WERI-Rb-1 (cell line): Measurements from ENCODE around the gene NEURL1.

Source experiments
- DNase-seq: peaks from one replicate; pipeline ENCODE4 v3.0.0-alpha.2; 2020
- H3K27ac ChIP-seq: fragments of 250-450 bp; sonication (Bioruptor Pico); 2 replicates; pipeline ENCODE4 v1.5.1; 2020; ENCODE audit warnings: mild to moderate bottlenecking, moderate library complexity
- H3K27me3 ChIP-seq: fragments of 250-450 bp; sonication (Bioruptor Pico); 2 replicates; pipeline ENCODE4 v1.5.1; 2021; ENCODE audit warnings: mild to moderate bottlenecking, low read depth, moderate library complexity; ENCODE audit not compliant: insufficient read depth, severe bottlenecking
- H3K36me3 ChIP-seq: fragments of 250-450 bp; sonication (Bioruptor Pico); 2 replicates; pipeline ENCODE4 v1.5.1; 2020; ENCODE audit warnings: mild to moderate bottlenecking, moderate library complexity
- H3K4me3 ChIP-seq: 2 replicates; pipeline ENCODE4 v1.5.1; 2011; ENCODE audit warnings: low read depth, mild to moderate bottlenecking, control low read depth, low read length
- H3K9me3 ChIP-seq: fragments of 250-450 bp; sonication (Bioruptor Pico); 2 replicates; pipeline ENCODE4 v1.5.1; 2021; ENCODE audit warnings: mild to moderate bottlenecking, moderate library complexity; ENCODE audit not compliant: severe bottlenecking
- CTCF ChIP-seq: IDR thresholded peaks from 2 replicates; pipeline ENCODE4 v1.5.1; 2011; ENCODE audit warnings: low read depth, mild to moderate bottlenecking, control low read depth, inconsistent platforms, low read length

The NEURL1 gene

GRCh38 chr10:103637011-103637410 is 143.5 kb downstream of the NEURL1 start:
- no peak for TF ChIP-seq CTCF
- H3K9me3 ChIP-seq: no peaks in the 10 kb centered on the region
- H3K27me3 ChIP-seq: no peaks in the 10 kb centered on the region
- no peak for DNase-seq
- no peak overlapping the region for H3K27ac ChIP-seq
- no peaks in the 10 kb centered on the region for H3K36me3 ChIP-seq
- H3K4me3 ChIP-seq: no peak overlapping the region

- H3K27ac ChIP-seq: no peak overlapping the region
- H3K4me3 ChIP-seq: no peak overlapping the region
- H3K36me3 ChIP-seq: no peaks in the 10 kb centered on the region
- no peaks in the 10 kb centered on the region for H3K9me3 ChIP-seq
- no peak for DNase-seq
- H3K27me3 ChIP-seq: no peaks in the 10 kb centered on the region
- no peak for TF ChIP-seq CTCF
Measured at GRCh38 chr10:103637927-103638557, 144.5 kb downstream of the NEURL1 start.

- no peak for DNase-seq
- H3K36me3 ChIP-seq: no peaks in the 10 kb centered on the region
- no peak for TF ChIP-seq CTCF
- no peaks in the 10 kb centered on the region for H3K9me3 ChIP-seq
- H3K4me3 ChIP-seq: no peak overlapping the region
- H3K27ac ChIP-seq: no peak overlapping the region
- no peaks in the 10 kb centered on the region for H3K27me3 ChIP-seq
Measured at GRCh38 chr10:103638948-103639347, 145.4 kb downstream of the NEURL1 start.

- no peak overlapping the region for H3K27ac ChIP-seq
- H3K4me3 ChIP-seq: no peak overlapping the region
- TF ChIP-seq CTCF: no peak
- H3K27me3 ChIP-seq: no peaks in the 10 kb centered on the region
- H3K36me3 ChIP-seq: no peaks in the 10 kb centered on the region
- DNase-seq: no peak
- no peaks in the 10 kb centered on the region for H3K9me3 ChIP-seq
Measured at GRCh38 chr10:103640436-103641181, 147.1 kb downstream of the NEURL1 start.

GRCh38 chr10:103641326-103641725 is 147.8 kb downstream of the NEURL1 start:
- Histone ChIP-seq H3K27me3 (no peaks in the 10 kb centered on the region), H3K4me3 (no peak overlapping the region), H3K36me3 (no peaks in the 10 kb centered on the region), H3K9me3 (no peaks in the 10 kb centered on the region), H3K27ac (no peak overlapping the region)
- TF ChIP-seq CTCF: no peak
- DNase-seq: no peak
